PC-3 (cell line): Measurements from ENCODE around the gene ANKRD49. TPM values are rescaled to one million over a fixed set of nuclear protein-coding genes. Genes with fewer than 3 reads are reported as not detected.

ENCODE experiments used
- ATAC-seq: fragments of 200-7000 bp; cut with Tn5 transposase; 2 replicates; pipeline ENCODE4 v1.9.1; 2020; ENCODE audit warnings: mild to moderate bottlenecking, moderate library complexity
- BruUV-seq: library from RNA; stranded (reverse); fragments of 400-500 nt; replicated peaks from 2 replicates; lab custom pipeline; 2021; lab: Mats Ljungman, UMichigan
- CTCF ChIA-PET: fragments of 300-600 bp; sonication (Branson Sonifier 250); formaldehyde crosslinking; loops from one replicate; lab custom pipeline; 2022; ENCODE audit warnings: antibody characterized with exemption; lab: Charles Lee
- POLR2A ChIA-PET: fragments of 300-600 bp; sonication (Branson Sonifier 250); formaldehyde crosslinking; loops from one replicate; lab custom pipeline; 2022; ENCODE audit warnings: antibody characterized with exemption; ENCODE audit not compliant: unreplicated experiment; lab: Charles Lee
- DNase-seq: peaks from one replicate; pipeline ENCODE4 v3.0.0-alpha.2; 2015
- H2AFZ ChIP-seq: fragments of 300-600 bp; sonication (generic); 2 replicates; pipeline ENCODE4 v1.6.0; 2016; ENCODE audit warnings: antibody characterized with exemption, low read length
- H3F3A ChIP-seq: fragments of 300-600 bp; sonication (generic); one replicate; pipeline ENCODE4 v1.6.0; 2017; ENCODE audit warnings: antibody characterized with exemption, low read length, control low read depth, mild to moderate bottlenecking; ENCODE audit not compliant: unreplicated experiment
- H3K27ac ChIP-seq: fragments of 300-600 bp; sonication (generic); 2 replicates; pipeline ENCODE4 v1.5.1; 2016; ENCODE audit warnings: mild to moderate bottlenecking, low read length
- H3K27me3 ChIP-seq: fragments of 300-600 bp; sonication (generic); 2 replicates; pipeline ENCODE4 v1.6.1; 2016; ENCODE audit warnings: low read length, mixed read lengths
- H3K36me3 ChIP-seq: fragments of 300-600 bp; sonication (generic); 2 replicates; pipeline ENCODE4 v1.6.1; 2016; ENCODE audit warnings: low read depth, mixed run types, low read length, mixed read lengths
- H3K4me1 ChIP-seq: fragments of 300-600 bp; sonication (generic); 2 replicates; pipeline ENCODE4 v1.5.1; 2016; ENCODE audit warnings: low read length; ENCODE audit not compliant: insufficient read depth
- H3K4me2 ChIP-seq: fragments of 300-600 bp; sonication (generic); 2 replicates; pipeline ENCODE4 v1.6.0; 2016; ENCODE audit warnings: low read length
- H3K4me3 ChIP-seq: fragments of 300-600 bp; sonication (generic); 2 replicates; pipeline ENCODE4 v1.5.1; 2016; ENCODE audit warnings: mild to moderate bottlenecking, low read length, mixed read lengths
- H3K79me2 ChIP-seq: fragments of 300-600 bp; sonication (generic); 2 replicates; pipeline ENCODE4 v1.6.1; 2017; ENCODE audit warnings: low read length, mixed read lengths
- H3K9ac ChIP-seq: fragments of 300-600 bp; sonication (generic); 2 replicates; pipeline ENCODE4 v1.6.0; 2016; ENCODE audit warnings: mild to moderate bottlenecking, low read length
- H3K9me2 ChIP-seq: fragments of 300-600 bp; sonication (generic); replicated peaks from 2 replicates; pipeline ENCODE4 v1.6.1; 2016; ENCODE audit warnings: mixed run types, low read length, mixed read lengths
- H3K9me3 ChIP-seq: fragments of 300-600 bp; sonication (generic); 2 replicates; pipeline ENCODE4 v1.6.1; 2016; ENCODE audit warnings: low read length, mixed read lengths
- H4K20me1 ChIP-seq: fragments of 300-600 bp; sonication (generic); 2 replicates; pipeline ENCODE4 v1.6.1; 2016; ENCODE audit warnings: low read length, mixed read lengths
- CTCF ChIP-seq: fragments of 300-600 bp; sonication (generic); conservative IDR thresholded peaks from 2 replicates; pipeline ENCODE4 v1.5.1; 2017; ENCODE audit warnings: antibody characterized with exemption, low read depth, mild to moderate bottlenecking, low read length
- EZH2 ChIP-seq: fragments of 300-600 bp; sonication (generic); IDR thresholded peaks from one replicate; pipeline ENCODE4 v1.6.1; 2017; ENCODE audit warnings: antibody characterized with exemption, mild to moderate bottlenecking, low read length; ENCODE audit not compliant: unreplicated experiment
- EZH2phosphoT487 ChIP-seq: fragments of 300-600 bp; sonication (generic); IDR thresholded peaks from 2 replicates; pipeline ENCODE4 v1.6.1; 2018; ENCODE audit warnings: mild to moderate bottlenecking, antibody characterized with exemption, low read length, borderline replicate concordance
- intact Hi-C: fragments of 100-400 bp; cut with micrococcal nuclease; formaldehyde crosslinking; loops from 2 replicates; pipeline ENCODE4 v1.9.0; 2023
- total RNA-seq: library from RNA; depleted of rRNA; stranded (reverse); fragments of >200 nt; gene quantifications from 2 replicates; pipeline ENCODE4 v1.2.3, GENCODE V29; 2014

Gene ANKRD49
- total RNA-seq, 1 experiment from 2014 or later, result 9.0 TPM

GRCh38 chr11:94518300-94518699 lies 24.5 kb downstream of the ANKRD49 start:
- POLR2A ChIA-PET, result no interaction called here

GRCh38 chr11:94519478-94520084 lies 25.8 kb downstream of the ANKRD49 start:
- H4K20me1 ChIP-seq, result no peaks in the 10 kb centered on the region
- peak; percentile 64 for ATAC-seq
- no TSS peak for BruUV-seq
- TF ChIP-seq EZH2 (no peak), CTCF (peak; percentile 86)
- peak overlapping the region; percentile 66 for H2AFZ ChIP-seq
- no peaks in the 10 kb centered on the region for H3K4me1 ChIP-seq
- H3K4me3 ChIP-seq, result no peak overlapping the region; the same call in 1 of the 2 replicates
- ChIA-PET CTCF (interaction anchor here (0.6 kb wide), 1 partner anchor 1899 kb away, joined by 4 read pairs; no protein-coding TSS in a partner anchor), POLR2A (no interaction called here)
- H3K27me3 ChIP-seq, result no peaks in the 10 kb centered on the region
- H3K27ac ChIP-seq, result no peak overlapping the region
- H3K9me2 ChIP-seq, result no peaks in the 10 kb centered on the region
- H3K9me3 ChIP-seq, result no peaks in the 10 kb centered on the region
- no peaks in the 10 kb centered on the region for H3F3A ChIP-seq
- no peak overlapping the region for H3K9ac ChIP-seq
- DNase-seq, result peak; percentile 76
- intact Hi-C loops, result loop anchor here (1.0 kb wide), 2 partner anchors 44 to 84 kb away; no protein-coding TSS in a partner anchor
- H3K36me3 ChIP-seq, result no peaks in the 10 kb centered on the region
- H3K79me2 ChIP-seq, result no peaks in the 10 kb centered on the region
- peak overlapping the region; percentile 51 for H3K4me2 ChIP-seq

More at GRCh38 chr11:94518300-94518699, 24.5 kb downstream of the ANKRD49 start:
- Histone ChIP-seq H3K79me2 (no peaks in the 10 kb centered on the region), H3K9ac (no peak overlapping the region), H3F3A (no peaks in the 10 kb centered on the region), H2AFZ (no peak overlapping the region), H3K27ac (no peak overlapping the region), H3K9me2 (no peaks in the 10 kb centered on the region), H3K4me1 (peaks cover 2% of the 10 kb centered on the region), H3K36me3 (no peaks in the 10 kb centered on the region), H3K27me3 (no peaks in the 10 kb centered on the region), H4K20me1 (no peaks in the 10 kb centered on the region), H3K4me3 (no peak overlapping the region), H3K9me3 (no peaks in the 10 kb centered on the region), H3K4me2 (no peak overlapping the region)
- CTCF ChIA-PET, result no interaction called here
- intact Hi-C loops, result no loop called here
- no peak for ATAC-seq
- no TSS peak for BruUV-seq
- DNase-seq, result no peak
- TF ChIP-seq EZH2 (no peak), CTCF (no peak), EZH2phosphoT487 (no peak)

GRCh38 chr11:94521684-94522083 lies 27.9 kb downstream of the ANKRD49 start:
- intact Hi-C loops, result no loop called here
- ChIA-PET CTCF (interaction anchor here (0.5 to 1.4 kb wide), 5 partner anchors 11 to 626 kb away, joined by 4 to 6 read pairs (median 4); partner anchors contain the start of gene FUT4), POLR2A (interaction anchor here (0.5 to 0.6 kb wide), 3 partner anchors 12 to 738 kb away, joined by 3 to 5 read pairs (median 3); partner anchors contain the start of gene MED17)
- Histone ChIP-seq H2AFZ (no peak overlapping the region), H3K4me3 (no peak overlapping the region), H3K9me2 (no peaks in the 10 kb centered on the region), H3K9ac (no peak overlapping the region), H3K27me3 (no peaks in the 10 kb centered on the region), H3K4me1 (no peaks in the 10 kb centered on the region), H3K27ac (no peak overlapping the region), H4K20me1 (no peaks in the 10 kb centered on the region), H3K36me3 (no peaks in the 10 kb centered on the region), H3F3A (no peaks in the 10 kb centered on the region), H3K4me2 (no peak overlapping the region), H3K79me2 (no peaks in the 10 kb centered on the region), H3K9me3 (no peaks in the 10 kb centered on the region)
- no TSS peak for BruUV-seq
- ATAC-seq (peak; percentile 84), DNase-seq (peak; percentile 56)
- peak; percentile 76 for TF ChIP-seq CTCF
- no peak for TF ChIP-seq EZH2
